OCI-LY7 (cell line): ENCODE data around the gene CIAO3. TPM values are rescaled to one million over a fixed set of nuclear protein-coding genes. Genes with fewer than 3 reads are reported as not detected.

Source experiments
- BruUV-seq: library from RNA; stranded (reverse); fragments of 400-500 nt; replicated peaks from 2 replicates; lab custom pipeline; 2021; lab: Mats Ljungman, UMichigan
- CTCF ChIA-PET: fragments of 300-600 bp; sonication (Branson Sonifier 250); formaldehyde crosslinking; loops from one replicate; lab custom pipeline; 2022; ENCODE audit warnings: antibody characterized with exemption; ENCODE audit not compliant: unreplicated experiment; lab: Charles Lee
- POLR2A ChIA-PET: fragments of 300-600 bp; sonication (Branson Sonifier 250); formaldehyde crosslinking; loops from one replicate; lab custom pipeline; 2022; ENCODE audit warnings: antibody characterized with exemption; lab: Charles Lee
- DNase-seq: peaks from one replicate; pipeline ENCODE4 v3.0.0-alpha.2; 2015; ENCODE audit warnings: low spot score
- H2AFZ ChIP-seq: fragments of 200-600 bp; sonication (generic), shearing (Covaris generic); 2 replicates; pipeline ENCODE4 v1.6.1; 2014; ENCODE audit warnings: mild to moderate bottlenecking, antibody characterized with exemption, low read length, moderate library complexity
- H3K27ac ChIP-seq: fragments of 200-600 bp; sonication (generic); 2 replicates; pipeline ENCODE4 v1.5.1; 2014; ENCODE audit warnings: mixed run types, low read depth, mild to moderate bottlenecking, moderate library complexity, low read length, inconsistent platforms; ENCODE audit not compliant: poor library complexity, severe bottlenecking
- H3K36me3 ChIP-seq: fragments of 200-600 bp; sonication (generic); 2 replicates; pipeline ENCODE4 v1.6.1; 2014; ENCODE audit warnings: mild to moderate bottlenecking, antibody characterized with exemption, low read length, moderate library complexity, mixed read lengths; ENCODE audit not compliant: insufficient read depth
- H3K4me1 ChIP-seq: fragments of 200-600 bp; sonication (generic); 2 replicates; pipeline ENCODE4 v1.5.1; 2014; ENCODE audit warnings: mild to moderate bottlenecking, low read length; ENCODE audit not compliant: insufficient read depth, poor library complexity, severe bottlenecking
- H3K4me2 ChIP-seq: fragments of 200-600 bp; sonication (generic); 2 replicates; pipeline ENCODE4 v1.6.1; 2014; ENCODE audit warnings: mild to moderate bottlenecking, low read length
- H3K4me3 ChIP-seq: fragments of 200-600 bp; sonication (generic); 2 replicates; pipeline ENCODE4 v1.5.1; 2014; ENCODE audit warnings: mild to moderate bottlenecking, low read depth, low read length; ENCODE audit not compliant: poor library complexity, severe bottlenecking
- H3K79me2 ChIP-seq: fragments of 200-600 bp; sonication (generic); 2 replicates; pipeline ENCODE4 v1.6.1; 2016; ENCODE audit warnings: low read depth, mild to moderate bottlenecking, low read length, moderate library complexity, mixed read lengths; ENCODE audit not compliant: insufficient read depth
- H3K9me2 ChIP-seq: fragments of 200-600 bp; sonication (generic); 2 replicates; pipeline ENCODE4 v1.6.1; 2016; ENCODE audit warnings: mild to moderate bottlenecking, low read length, mixed read lengths; ENCODE audit not compliant: insufficient read depth
- H3K9me3 ChIP-seq: fragments of 200-600 bp; sonication (generic); 2 replicates; pipeline ENCODE4 v1.6.1; 2014; ENCODE audit warnings: mild to moderate bottlenecking, mixed run types, low read length, mixed read lengths
- H4K20me1 ChIP-seq: fragments of 200-600 bp; sonication (generic); 2 replicates; pipeline ENCODE4 v1.6.1; 2014; ENCODE audit warnings: mild to moderate bottlenecking, antibody characterized with exemption, low read length, moderate library complexity, mixed read lengths; ENCODE audit not compliant: insufficient read depth
- EZH2phosphoT487 ChIP-seq: fragments of 200-600 bp; sonication (generic); IDR thresholded peaks from 2 replicates; pipeline ENCODE4 v1.6.1; 2018; ENCODE audit warnings: low read depth, borderline replicate concordance, mild to moderate bottlenecking, mixed run types, antibody characterized with exemption, low read length, moderate library complexity, mixed read lengths
- intact Hi-C: fragments of 100-400 bp; cut with micrococcal nuclease; formaldehyde crosslinking; loops from one replicate; pipeline ENCODE4 v1.10.0; 2022; ENCODE audit not compliant: unreplicated experiment
- total RNA-seq, 2 experiments: library from RNA; depleted of rRNA in 1 of 2; stranded (reverse); fragments of >200 nt in 1 of 2; shearing (Covaris generic) in 1 of 2; gene quantifications; 2 replicates each; pipeline ENCODE4 v1.2.3, GENCODE V29; 2014 to 2022
- TF ChIP-seq, protein P1 (sequence below): fragments of 200-600 bp; sonication (generic); conservative IDR thresholded peaks from 2 replicates; pipeline ENCODE4 v1.5.1; 2014; ENCODE audit warnings: mild to moderate bottlenecking, antibody characterized with exemption, low read length, moderate library complexity, mixed read lengths

CIAO3 gene
- total RNA-seq, 2 experiments from 2014 or later, result 156 to 169 TPM

GRCh38 chr16:766008-766819 is 25.4 kb upstream of the CIAO3 start:
- Histone ChIP-seq H3K9me2 (no peaks in the 10 kb centered on the region), H3K4me2 (no peak overlapping the region), H3K4me3 (no peak overlapping the region), H3K4me1 (no peaks in the 10 kb centered on the region), H3K36me3 (no peaks in the 10 kb centered on the region), H4K20me1 (no peaks in the 10 kb centered on the region), H2AFZ (no peak overlapping the region), H3K9me3 (no peaks in the 10 kb centered on the region), H3K79me2 (no peaks in the 10 kb centered on the region), H3K27ac (no peak overlapping the region)
- intact Hi-C loops, result no loop called here
- TF ChIP-seq EZH2phosphoT487, result no peak
- TF ChIP-seq, protein P1, sequence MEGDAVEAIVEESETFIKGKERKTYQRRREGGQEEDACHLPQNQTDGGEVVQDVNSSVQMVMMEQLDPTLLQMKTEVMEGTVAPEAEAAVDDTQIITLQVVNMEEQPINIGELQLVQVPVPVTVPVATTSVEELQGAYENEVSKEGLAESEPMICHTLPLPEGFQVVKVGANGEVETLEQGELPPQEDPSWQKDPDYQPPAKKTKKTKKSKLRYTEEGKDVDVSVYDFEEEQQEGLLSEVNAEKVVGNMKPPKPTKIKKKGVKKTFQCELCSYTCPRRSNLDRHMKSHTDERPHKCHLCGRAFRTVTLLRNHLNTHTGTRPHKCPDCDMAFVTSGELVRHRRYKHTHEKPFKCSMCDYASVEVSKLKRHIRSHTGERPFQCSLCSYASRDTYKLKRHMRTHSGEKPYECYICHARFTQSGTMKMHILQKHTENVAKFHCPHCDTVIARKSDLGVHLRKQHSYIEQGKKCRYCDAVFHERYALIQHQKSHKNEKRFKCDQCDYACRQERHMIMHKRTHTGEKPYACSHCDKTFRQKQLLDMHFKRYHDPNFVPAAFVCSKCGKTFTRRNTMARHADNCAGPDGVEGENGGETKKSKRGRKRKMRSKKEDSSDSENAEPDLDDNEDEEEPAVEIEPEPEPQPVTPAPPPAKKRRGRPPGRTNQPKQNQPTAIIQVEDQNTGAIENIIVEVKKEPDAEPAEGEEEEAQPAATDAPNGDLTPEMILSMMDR, result no peak
- ChIA-PET POLR2A (no interaction called here), CTCF (no interaction called here)
- BruUV-seq, result no TSS peak
- no peak for DNase-seq

DNA sequence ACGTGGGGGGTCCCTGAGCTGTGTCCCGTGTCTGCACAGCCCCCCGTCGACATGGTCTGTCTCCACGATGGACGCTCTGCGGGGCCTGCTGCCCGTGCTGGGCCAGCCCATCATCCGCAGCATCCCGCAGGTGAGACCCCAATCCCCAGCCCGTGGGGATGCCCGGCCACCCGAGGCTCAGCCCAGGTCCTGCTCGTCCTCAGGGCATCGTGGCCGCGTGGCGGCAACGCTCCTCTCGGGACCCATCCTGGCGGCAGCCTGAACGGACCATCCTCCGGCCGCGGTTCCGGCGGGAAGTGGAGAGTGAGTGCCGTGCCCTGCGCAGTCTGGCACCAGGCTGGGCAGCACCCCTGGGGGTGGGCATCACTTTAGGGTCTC is 24.7 kb upstream of the CIAO3 start:
- CTCF ChIA-PET, result no interaction called here
- TF ChIP-seq EZH2phosphoT487, result no peak
- TF ChIP-seq, protein P1, result no peak
- H3K9me2 ChIP-seq, result no peaks in the 10 kb centered on the region

DNA sequence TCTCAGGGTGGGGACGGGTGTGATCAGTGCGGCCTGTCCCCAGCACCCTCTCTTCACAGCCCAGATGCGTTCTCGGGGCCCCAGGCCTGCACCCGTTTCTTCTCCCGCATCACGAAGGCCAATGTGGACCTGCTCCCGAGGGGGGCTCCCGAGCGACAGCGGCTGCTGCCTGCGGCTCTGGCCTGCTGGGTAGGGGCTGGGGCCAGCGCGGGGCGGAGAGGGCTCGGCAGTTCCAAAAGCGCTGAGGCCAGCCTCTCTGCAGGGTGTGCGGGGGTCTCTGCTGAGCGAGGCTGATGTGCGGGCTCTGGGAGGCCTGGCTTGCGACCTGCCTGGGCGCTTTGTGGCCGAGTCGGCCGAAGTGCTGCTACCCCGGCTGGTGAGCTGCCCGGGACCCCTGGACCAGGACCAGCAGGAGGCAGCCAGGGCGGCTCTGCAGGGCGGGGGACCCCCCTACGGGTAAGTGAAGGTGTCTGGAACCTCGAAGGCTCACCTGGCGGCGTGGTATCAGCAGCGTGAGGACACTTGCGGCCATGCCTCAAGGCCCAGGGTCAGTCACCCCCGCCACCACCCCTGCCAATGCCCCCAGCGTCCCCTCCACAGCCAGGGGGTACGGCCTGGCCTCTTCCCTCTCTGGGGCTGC is 24.2 kb upstream of the CIAO3 start:
- no peak for DNase-seq
- ChIA-PET POLR2A (no interaction called here), CTCF (no interaction called here)
- Histone ChIP-seq H2AFZ (no peak overlapping the region), H3K9me3 (no peaks in the 10 kb centered on the region), H4K20me1 (no peaks in the 10 kb centered on the region), H3K4me2 (no peak overlapping the region), H3K4me3 (no peak overlapping the region), H3K79me2 (no peaks in the 10 kb centered on the region), H3K9me2 (no peaks in the 10 kb centered on the region), H3K27ac (no peak overlapping the region), H3K4me1 (no peaks in the 10 kb centered on the region), H3K36me3 (no peaks in the 10 kb centered on the region)
- intact Hi-C loops, result no loop called here
- no TSS peak for BruUV-seq
- TF ChIP-seq, protein P1, result no peak
- TF ChIP-seq EZH2phosphoT487, result no peak

More for the DNA sequence above, 24.7 kb upstream of the CIAO3 start:
- intact Hi-C loops, result no loop called here
- Histone ChIP-seq H3K79me2 (no peaks in the 10 kb centered on the region), H3K4me3 (no peak overlapping the region), H3K4me2 (no peak overlapping the region), H2AFZ (no peak overlapping the region), H3K9me3 (no peaks in the 10 kb centered on the region), H3K4me1 (no peaks in the 10 kb centered on the region), H4K20me1 (no peaks in the 10 kb centered on the region), H3K27ac (no peak overlapping the region), H3K36me3 (no peaks in the 10 kb centered on the region)
- no TSS peak for BruUV-seq
- DNase-seq, result no peak
- POLR2A ChIA-PET, result no interaction called here
